HG03135 (cell line): ENCODE results near the gene LYRM1.

Source experiments
- ATAC-seq: cut with Tn5 transposase; IDR thresholded peaks from one replicate; pipeline ENCODE4 v1.9.1; 2021; ENCODE audit warnings: mild to moderate bottlenecking, moderate library complexity; ENCODE audit not compliant: unreplicated experiment

The LYRM1 gene

DNA sequence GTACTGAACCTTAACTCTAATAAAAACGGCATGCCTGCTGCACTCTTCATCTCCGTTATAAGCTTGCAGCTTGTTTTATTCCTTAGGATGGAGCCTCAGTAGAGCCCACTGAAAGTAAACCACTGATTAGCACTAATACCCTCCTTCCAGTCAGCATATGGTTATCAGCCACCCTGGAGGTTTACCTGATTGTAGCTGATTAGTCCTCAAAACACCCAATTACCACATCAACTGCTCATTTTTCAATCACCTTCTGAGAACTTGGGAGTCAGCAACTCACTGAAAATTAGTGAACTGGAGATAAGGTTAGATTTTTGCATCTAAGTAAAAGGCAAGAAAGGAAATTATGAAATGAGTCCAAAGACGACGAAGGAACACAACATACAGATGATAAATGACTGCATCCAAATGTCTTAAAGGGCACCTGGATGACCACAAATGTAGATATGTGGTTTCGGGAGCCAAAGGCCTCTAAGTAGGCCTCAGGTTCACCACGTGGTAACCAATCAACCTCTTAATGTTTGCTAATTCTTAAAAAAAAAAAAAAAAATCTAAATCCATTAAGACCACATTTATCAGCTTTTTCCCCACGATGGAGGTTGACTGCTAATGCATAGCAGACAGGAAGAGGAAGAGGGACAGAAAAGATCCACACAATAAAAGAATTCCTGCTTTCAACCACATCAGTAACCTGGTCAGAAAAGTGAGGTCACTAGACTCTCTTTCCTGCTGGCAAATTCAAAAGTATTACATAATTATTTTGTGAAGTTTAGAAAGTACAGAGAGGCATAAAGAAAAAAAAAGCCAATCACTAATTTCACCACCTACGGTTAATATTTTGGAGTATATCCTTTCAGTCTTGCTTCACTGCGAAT is 28.4 kb upstream of the LYRM1 start:
- ATAC-seq = no peak

DNA sequence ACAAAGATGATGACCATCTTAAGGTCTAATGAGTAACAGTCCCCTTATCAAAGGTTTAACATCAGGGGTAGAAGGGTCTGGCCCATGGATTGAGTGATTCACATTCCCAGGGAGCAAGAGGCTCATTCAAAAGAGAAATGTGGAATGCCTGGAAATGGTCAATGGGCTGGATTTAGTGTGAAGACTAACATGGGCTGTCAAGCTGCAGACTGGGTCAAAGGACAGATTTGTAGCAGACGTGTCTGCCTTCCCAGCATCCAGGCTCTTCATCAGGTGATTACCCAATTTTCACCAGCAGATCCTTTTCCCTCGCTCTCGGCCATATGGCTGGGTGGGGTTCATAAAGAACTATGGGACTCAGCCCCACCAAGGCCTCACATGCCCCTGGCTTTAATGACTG is 27.2 kb upstream of the LYRM1 start:
- ATAC-seq = no peak

DNA sequence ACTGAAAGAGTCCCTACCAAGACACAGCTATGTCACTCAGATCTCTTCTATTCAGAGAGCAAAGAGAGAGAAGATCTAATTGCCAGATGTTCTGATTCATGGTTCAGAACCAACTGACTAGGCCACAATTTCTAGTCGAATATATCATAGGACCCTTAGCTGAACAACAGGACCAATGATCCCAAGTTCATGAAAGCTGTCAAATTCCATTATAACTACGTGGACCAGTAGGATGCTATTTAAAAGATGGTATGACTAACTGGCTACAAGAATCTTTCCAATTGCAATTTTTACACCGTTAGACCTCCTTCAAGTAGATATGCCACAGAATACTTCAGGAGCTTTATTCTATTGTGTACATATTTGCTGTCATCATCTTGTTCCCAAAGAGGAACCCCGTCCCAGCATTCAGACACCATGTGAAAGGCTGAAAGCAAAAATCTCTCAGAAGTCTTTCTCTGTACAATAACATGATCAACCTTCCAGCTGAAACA is 26.4 kb upstream of the LYRM1 start:
- ATAC-seq = no peak

DNA sequence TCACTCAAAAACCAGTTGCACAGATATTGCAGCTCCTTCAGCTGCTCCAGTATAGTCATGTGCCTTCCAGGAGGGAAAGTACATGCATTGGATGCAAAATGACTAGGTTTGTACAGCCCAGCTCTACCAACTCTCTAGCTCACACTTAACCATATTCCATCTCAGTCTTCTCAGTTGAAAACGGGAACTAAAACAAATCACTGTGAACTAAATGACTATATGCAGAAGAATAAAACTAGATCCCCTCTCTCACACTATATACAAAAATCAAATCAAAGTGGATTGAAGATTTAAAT is 25.3 kb upstream of the LYRM1 start:
- no peak for ATAC-seq

DNA sequence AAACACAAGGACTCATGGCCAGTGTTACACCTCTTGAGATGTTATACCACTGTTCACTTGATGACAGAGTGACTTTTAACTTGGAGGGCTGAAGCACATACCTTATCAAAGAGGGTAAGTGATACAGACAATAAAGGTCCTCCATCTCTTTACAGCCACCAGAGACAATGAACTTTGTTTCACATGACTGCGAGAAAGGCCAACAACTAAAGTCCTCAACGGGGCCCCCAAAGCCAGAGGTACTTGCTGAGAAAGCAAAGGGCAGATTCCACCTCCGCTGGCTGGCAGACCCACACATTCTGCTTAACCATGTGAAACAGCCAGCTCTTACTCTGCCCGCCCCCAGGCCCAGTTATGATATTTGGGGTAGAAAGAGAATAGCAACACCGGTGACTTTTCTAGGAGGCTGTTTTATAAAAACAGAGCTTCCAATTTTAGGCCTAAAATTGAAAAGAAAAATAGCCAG is 21.9 kb upstream of the LYRM1 start:
- ATAC-seq = no peak

DNA sequence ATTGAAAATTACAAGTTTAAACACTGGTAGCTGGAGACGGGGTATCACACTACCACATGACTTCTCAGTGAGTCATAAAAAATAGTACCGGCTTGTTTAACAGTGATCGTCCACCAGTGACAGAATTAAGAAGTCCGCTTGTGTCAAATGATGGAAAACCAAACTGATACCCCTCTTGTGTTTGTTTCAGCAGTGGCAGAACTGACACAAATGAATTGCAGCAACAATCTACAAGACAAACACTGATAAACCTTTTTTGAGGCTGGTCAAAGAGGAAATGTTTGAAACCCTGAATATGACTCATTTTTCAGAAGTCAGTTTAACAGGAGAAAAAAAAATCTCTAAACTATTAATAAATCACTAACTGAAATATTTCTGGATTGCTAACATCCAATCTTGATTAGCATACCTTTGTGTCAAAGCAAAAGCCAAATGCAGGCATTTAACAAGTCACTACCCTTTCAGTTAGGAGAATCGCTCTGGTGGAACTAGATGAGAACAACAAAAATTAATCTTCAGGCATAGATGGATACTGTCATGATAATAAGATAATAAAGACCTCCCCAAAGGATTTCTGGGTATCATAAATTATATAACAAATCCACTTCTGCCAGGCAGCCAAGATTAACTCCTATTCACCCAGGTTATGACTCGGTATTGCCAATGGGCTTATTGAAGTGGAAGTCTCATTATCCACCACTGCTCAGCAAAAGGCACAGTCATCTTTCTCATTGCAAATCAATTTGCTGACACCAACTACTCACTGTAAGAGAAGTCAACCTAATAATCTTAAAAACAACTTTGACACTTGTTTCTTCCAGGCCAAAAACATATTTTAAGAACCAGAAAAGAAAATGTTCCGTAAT is 21.2 kb upstream of the LYRM1 start:
- ATAC-seq = no peak

DNA sequence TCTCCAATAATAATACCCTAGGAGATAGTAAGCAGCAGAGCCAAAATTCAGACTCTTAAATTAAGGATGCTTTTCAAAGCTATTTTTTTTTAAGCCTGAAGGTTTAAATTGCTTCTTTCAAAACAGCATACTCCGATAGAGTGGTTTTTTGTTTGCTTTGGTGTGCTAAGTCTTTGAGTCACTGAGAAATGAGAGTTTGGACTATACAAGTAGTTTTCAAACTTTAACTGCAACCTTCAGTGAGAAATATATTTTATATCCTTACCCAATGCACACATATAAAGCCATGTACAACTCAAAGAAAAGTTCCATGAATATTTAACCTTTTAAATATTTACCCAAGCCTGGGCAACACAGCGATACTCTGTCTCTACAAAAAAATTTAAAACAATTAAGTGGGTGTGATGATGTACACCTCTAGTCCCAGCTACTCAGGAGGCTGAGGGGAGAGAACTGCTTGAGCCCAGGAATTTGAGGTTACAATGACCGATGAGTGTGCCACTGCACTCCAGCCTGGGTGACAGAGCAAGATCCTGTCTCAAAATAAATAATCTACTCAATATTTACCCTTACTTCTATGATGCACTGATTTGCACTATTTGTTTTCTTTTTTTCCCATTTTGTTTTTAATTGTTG is 19.6 kb upstream of the LYRM1 start:
- ATAC-seq = no peak

DNA sequence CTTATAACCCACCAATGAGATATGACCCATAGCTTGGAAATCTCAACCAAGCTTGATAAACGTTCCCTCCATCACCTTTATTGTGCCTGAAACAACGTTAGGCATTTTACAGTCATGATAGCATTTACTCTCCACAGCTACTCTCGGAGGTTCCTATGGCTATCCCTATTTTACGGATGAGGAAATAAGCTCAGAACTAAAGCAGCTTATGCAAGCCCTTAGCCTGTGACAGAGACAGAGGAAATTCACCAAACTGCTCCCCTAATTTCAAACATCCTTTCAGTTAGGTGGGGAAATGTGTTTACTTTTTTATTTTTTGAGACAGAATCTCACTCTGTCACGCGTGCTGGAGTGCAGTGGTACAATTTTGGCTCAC is 19.1 kb upstream of the LYRM1 start:
- ATAC-seq = no peak

DNA sequence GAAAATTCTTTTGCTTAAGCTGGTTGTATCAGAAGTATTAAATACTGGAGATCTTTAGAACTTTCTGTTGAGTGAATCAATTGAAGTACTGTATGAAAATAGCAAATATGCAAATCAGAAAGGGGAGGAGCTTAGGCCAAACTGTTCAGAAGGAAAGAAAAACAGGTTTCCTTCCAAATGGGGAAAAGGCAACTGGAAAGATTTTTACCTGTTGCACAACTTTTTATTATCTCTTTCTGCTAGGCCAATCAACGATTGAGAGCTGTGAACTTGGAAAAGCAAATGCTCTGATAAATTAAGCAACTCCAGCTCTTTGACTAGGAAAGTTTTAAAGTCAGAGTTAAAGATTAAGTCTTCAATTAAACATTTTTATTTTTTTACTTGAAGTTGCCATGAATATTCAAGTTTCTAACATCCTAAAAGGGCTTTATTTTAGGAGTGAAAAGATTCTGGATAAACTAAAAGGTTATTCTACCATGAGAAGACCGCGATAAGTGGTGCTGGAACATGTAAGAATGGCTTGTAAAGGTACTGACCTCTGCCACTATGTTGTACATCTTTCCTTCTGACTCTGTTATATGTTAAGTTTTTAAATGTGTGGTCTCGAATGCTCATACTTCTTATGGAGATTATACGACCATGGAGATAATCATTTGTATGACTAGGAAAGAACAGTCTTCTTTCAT is 16.9 kb upstream of the LYRM1 start:
- ATAC-seq = no peak

DNA sequence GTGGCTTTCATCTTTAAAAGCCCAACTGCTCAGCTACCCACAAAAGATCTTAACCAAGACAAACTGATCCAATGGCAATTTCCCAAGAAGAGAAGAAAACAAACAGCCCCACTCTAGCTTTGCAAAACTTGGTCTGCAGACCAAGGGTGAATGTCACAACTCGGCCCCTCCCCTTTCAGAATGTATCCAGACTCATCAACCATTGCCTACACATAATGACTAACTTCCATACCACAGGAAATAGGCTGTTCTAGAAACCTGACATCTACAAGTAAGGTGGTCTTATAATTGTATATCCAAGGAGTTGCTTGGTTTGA is 16.4 kb upstream of the LYRM1 start:
- no peak for ATAC-seq

DNA sequence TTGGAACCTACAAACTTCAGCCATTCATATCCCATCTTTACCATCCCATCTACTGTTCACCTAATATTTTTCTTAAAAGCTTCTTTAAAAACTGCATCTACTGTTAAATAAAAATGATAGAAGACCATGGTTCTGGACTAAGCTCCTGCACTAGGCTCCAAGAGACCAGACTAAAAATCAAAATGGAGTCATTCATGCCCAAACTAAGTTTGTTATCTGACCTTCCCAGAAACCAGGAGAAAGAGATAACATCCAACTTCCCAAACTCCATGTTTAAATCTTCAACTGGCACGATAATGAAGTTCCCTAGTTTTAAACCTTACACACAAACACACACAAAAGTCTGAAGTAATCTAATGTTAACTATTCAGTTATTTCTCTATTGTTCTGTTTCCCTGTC is 14.3 kb upstream of the LYRM1 start:
- no peak for ATAC-seq

DNA sequence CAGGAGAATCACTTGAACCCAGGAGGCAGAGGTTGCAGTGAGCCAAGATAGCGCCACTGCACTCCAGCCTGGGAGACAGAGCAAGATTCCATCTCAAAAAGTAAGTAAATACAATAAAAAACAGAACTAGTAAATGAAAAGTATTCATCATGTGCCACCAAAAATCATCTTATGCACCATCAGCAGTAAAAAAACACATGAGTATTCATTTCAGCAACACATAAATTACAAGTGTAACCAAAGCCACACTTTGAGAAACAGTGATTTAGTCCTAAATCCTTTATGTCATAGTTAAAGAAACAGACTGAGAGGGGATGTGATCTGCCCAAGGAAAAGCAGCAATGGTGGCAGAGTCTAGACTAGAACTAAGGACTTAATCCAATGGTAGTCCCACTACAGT is 13.4 kb upstream of the LYRM1 start:
- ATAC-seq = no peak

DNA sequence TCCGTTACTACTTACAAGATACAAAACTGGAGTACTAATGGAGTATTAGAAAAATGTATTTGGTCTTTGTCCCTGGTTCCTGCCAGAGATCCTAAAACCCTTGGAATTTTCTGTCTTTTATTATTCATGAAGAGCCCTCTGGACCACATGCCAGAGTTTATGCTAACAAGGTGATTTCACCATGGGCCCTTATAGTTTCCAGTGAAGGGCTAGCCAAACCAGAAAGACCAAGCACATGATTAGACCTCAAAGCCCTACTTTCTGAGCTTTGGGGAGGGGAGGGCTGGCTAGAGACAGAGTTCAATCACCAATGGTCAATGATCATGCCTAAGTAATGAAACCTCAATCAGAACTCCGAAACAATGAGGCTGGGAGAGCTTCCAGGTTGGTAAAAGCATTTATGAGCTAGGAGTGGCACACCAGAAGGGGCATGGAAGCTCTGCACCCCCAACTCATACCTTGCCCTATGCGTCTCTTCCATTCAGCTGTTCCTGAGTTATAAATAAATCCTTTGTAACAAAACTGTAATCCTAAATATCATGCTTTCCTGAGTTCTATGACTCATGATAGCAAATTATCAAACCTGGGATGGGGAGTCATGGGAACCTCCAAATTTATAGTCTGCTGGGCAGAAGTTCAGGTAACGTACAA is 10.8 kb upstream of the LYRM1 start:
- no peak for ATAC-seq

DNA sequence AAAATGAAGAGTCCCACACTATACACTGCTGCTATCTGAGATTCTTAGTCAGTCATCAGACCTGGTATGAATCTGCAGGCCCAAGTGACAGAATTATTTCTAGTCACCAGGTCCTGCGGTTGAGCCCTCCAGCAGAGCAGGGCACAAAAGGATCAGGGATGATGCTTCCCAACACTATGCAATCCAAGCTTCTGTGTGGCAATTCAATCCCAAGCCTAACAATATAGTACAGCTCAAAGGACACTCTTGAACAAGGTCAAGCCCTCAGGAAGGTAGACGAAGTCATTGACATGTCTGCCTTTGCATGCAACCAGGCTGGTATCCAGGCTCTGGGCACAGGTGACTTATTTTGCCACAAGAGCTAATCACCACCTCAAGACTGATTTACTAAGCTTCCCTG is 6.2 kb upstream of the LYRM1 start:
- ATAC-seq = no peak

DNA sequence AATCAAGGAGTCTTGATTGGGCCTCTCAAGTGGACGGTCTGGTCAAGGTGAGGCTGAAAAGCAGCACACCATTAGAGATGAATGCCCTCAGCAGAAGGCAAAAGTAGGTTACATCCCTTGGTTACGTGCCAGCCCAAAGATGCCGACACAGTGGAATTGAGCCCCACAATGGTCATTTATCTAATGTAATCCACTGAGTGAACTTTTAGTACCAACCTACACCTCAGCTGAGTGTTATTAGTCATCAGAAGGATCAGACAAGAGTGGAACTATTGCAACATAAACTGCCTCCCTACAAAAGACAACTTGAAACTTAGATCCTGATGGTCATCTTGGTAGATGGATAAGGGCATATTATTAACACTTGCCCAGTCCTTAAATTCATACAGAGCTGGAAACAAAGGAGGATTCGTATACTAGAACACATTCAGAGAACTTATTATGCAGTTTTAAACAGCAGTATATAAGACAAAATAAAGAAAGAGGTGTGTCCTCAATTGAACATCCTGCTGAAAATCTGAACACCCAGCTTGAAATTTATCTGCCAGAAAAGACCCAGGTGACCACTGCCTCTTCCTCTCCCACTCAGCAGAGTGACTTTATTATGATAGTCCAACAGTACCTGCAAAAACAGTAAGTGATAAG is 3.2 kb upstream of the LYRM1 start:
- ATAC-seq = no peak

DNA sequence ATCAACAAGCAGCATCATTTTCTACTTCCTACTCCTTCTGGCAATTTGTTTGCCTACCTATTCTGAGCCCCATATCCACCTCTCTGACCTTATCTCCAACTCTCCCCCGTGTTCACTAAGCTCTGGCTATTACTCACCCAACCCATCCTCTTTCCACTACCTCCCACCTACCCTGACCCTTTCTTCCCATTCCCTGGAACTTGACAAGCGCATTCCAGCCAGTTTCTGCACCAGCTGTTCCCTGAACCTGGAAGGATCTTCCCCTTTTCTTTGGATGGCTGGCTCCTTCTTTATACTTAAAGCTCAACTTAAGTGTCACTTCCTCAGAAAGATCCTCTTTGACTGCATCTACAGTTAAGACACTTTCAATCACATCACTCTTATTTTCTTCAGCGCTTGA is 2.6 kb upstream of the LYRM1 start:
- ATAC-seq = no peak

DNA sequence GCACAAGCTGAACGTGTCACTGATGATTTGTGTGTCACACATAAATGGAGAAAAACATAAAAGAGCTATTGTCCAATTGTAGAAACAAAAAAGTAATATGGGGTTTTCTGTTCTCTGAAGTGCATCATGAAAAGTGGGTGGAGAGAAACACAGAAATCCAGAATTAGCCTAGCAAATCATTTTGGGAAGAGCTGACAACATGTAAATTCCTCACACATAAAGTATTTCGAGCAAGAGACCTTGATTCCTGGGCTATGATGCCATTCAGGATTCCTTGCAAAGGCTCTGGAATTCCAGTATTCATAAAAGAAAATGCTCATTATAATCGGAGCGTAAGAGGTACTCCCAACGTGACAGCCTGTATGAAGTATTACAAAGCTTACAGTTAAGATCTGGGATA is 1.5 kb upstream of the LYRM1 start:
- no peak for ATAC-seq

DNA sequence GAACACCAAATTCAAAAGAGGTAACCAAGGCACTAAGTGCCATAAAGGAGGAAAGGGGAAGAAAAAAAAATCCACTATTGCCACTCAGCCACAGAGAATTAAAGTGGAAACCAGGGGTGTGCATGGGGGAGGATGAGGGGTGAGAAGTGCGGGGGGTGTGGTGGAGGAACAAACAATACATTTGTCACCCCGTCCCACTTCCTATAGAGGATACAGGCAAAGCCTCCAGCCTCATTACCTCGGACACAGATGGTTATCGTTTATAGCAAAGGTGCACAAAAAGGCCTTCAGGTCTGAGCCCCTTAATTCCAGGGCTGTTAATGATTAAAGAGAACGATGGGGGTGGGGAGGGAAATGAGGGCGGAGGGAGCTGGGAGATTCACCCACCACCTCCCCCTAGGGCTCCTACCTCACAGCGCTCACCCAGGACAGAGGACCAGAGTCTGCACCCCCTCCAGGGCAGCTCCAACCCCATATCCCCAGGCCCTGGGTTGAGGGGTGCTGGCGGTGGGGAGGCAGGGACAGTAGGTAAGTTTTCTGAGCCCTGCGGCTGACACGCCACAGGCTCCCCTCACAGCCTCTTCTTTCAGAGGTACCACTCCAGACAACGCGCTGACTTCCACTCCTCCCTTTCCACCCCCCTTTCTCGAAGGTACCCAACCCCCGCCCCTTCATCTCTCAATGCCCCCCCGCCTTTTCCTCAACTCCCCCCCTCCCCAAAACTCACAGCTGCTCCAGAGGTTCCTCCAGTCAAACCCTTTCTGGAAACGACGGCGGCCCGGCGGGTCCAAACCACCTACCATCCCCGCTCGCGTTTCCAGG is 883 bp upstream of the LYRM1 start:
- no peak for ATAC-seq

DNA sequence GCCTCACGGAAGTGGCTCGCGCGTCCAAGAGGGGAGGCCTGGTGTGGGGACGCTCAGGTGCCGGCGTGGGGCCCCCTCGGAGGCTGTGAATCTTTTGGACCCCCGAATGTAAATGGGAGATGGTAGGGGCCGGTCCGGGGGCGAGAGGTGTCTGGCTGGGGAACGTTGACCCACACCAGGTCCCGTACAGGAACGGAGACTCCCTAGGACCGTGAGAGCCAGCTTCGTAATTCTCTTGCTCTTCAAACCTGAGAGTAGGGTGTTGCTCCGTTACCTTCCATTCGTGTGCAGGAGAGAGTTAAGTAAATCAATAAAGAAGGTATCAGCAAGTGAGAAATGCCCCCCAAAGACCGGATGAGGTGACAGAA is 481 bp downstream of the LYRM1 start:
- no peak for ATAC-seq
